ENCODE data around the gene OR4D5. TPM values are rescaled to one million over a fixed set of nuclear protein-coding genes. Genes with fewer than 3 reads are reported as not detected.
A peak's percentile ranks its signal among the peaks of the same experiment; 100 is the strongest.

The OR4D5 gene
- total and polyA plus RNA-seq, 2 of the 8 experiments (the other 6 are each of a cell fraction or from before 2014, with no cell fraction given) = not detected

DNA sequence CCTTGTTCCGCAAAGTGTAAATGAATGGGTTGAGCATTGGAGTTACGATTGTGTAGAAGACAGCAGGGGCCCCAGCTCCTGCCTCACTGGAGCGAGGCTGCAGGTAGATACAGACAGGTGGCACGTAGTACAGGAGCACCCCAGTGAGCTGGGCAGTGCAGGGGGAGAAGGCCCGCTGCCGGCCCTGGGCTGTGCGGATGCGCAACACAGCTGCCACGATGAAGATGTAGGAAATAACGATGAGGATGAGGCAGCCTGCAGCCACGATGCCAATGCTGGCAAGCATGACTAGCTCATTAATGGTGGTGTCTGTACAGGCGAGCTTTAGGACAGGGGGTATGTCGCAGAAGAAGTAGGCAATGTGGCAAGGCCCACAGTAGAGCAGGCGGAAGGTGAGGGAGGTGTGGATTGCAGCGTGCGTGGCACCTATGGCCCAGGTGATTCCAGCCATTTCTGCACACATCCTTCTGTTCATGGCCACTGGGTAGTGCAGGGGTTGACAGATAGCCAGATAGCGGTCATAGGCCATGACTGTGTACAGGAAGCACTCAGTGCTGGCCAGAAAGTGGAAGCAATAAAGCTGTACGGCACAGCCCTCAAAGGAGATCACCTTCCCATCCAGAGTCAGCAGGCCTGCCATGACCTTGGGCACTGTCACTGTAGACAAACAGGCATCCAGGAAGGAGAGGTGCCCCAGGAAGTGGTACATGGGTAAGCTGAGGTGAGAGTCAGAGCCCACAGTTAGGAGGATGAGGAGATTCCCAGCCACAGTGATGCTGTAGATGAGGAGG lies 37.5 kb downstream of the OR4D5 start:
- DNase-seq (ENCODE audit: low read depth in 1 of 2, low spot score in 2 of 2) = no peak
- peak overlapping the region; percentile 52 for H3K14ac ChIP-seq (ENCODE audit: insufficient read length)
- WGBS, 2 experiments (ENCODE audit: extremely low coverage in 1 of 2, insufficient coverage in 1 of 2, insufficient read length in 1 of 2, insufficient replicate concordance in 2 of 2, low coverage in 1 of 2, low lambda C conversion rate in 2 of 2, missing lambda C conversion rate in 1 of 2) = 90% methylated on average over 17 of the region's 18 CpGs; no CpG with 5 or more reads in 1 of the 2 experiments
- FAIRE-seq = no peak
- H4K5ac ChIP-seq (ENCODE audit: insufficient read length, low read depth, low read length) = no peak overlapping the region
- TF ChIP-seq, protein P1, sequence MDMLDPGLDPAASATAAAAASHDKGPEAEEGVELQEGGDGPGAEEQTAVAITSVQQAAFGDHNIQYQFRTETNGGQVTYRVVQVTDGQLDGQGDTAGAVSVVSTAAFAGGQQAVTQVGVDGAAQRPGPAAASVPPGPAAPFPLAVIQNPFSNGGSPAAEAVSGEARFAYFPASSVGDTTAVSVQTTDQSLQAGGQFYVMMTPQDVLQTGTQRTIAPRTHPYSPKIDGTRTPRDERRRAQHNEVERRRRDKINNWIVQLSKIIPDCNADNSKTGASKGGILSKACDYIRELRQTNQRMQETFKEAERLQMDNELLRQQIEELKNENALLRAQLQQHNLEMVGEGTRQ (IDR thresholded peaks at IDR 0.05; ENCODE audit: low read length) = no peak
- TF ChIP-seq HDAC6 (IDR thresholded peaks at IDR 0.05; ENCODE audit: low read depth, low read length) (no peak), ZNF274 (IDR thresholded peaks at IDR 0.05; ENCODE audit: borderline replicate concordance, extremely low read depth, low read length) (no peak), CBX8 (IDR thresholded peaks at IDR 0.05; ENCODE audit: borderline replicate concordance, low read depth, low read length) (no peak), TAF1 (IDR thresholded peaks at IDR 0.05; ENCODE audit: low read depth, low read length) (no peak), EZH2 (IDR thresholded peaks at IDR 0.05; ENCODE audit: low read depth, low read length, severe bottlenecking) (no peak), BACH1 (IDR thresholded peaks at IDR 0.05; ENCODE audit: low read length) (no peak), SP4 (IDR thresholded peaks at IDR 0.05; ENCODE audit: low read length) (no peak), TBP (IDR thresholded peaks at IDR 0.05; ENCODE audit: low read depth, low read length) (no peak)
- TF ChIP-seq, protein P2, sequence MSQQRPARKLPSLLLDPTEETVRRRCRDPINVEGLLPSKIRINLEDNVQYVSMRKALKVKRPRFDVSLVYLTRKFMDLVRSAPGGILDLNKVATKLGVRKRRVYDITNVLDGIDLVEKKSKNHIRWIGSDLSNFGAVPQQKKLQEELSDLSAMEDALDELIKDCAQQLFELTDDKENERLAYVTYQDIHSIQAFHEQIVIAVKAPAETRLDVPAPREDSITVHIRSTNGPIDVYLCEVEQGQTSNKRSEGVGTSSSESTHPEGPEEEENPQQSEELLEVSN (IDR thresholded peaks at IDR 0.05) = no peak
- no peaks in the 10 kb centered on the region for H3K23me2 ChIP-seq (ENCODE audit: low read depth, low read length)
- H4K20me1 ChIP-seq (replicated peaks in 1 of 2; ENCODE audit: control insufficient read depth in 1 of 2, insufficient read depth in 2 of 2, low read length in 2 of 2) = no peaks in the 10 kb centered on the region
- no peak overlapping the region for H3K4ac ChIP-seq (replicated peaks; ENCODE audit: insufficient read length, low read depth, low read length)
- H2BK15ac ChIP-seq (ENCODE audit: low read length) = no peak overlapping the region
- H3K18ac ChIP-seq (ENCODE audit: extremely low read depth, low read length) = no peak overlapping the region
- no peaks in the 10 kb centered on the region for H3K9me3 ChIP-seq (ENCODE audit: insufficient read depth in 2 of 2, low read depth in 1 of 2, low read length in 1 of 2)
- no peak overlapping the region for H3K4me3 ChIP-seq (ENCODE audit: extremely low read depth in 1 of 4, insufficient read depth in 2 of 4, low read depth in 3 of 4, low read length in 4 of 4)
- H2BK5ac ChIP-seq (ENCODE audit: low read depth, low read length) = no peak overlapping the region
- no peak overlapping the region for H3K56ac ChIP-seq (replicated peaks; ENCODE audit: insufficient read length, low read depth, low read length)
- POLR2A ChIA-PET (ENCODE audit: partially characterized antibody) = no interaction called here
- H2BK12ac ChIP-seq (ENCODE audit: low read depth, low read length) = peak overlapping the region; percentile 21; the same call in 1 of the 2 replicates
- H4K91ac ChIP-seq (replicated peaks; ENCODE audit: insufficient read length, low read length) = no peak overlapping the region
- H2AFZ ChIP-seq (ENCODE audit: low read length) = no peak overlapping the region; the same call in 1 of the 2 replicates
- H3K4me2 ChIP-seq (ENCODE audit: insufficient read depth in 1 of 2, low read depth in 2 of 2, low read length in 2 of 2) = no peak overlapping the region
- no peaks in the 10 kb centered on the region for H3K79me2 ChIP-seq (ENCODE audit: control insufficient read depth in 1 of 2, insufficient read depth in 2 of 2, low read length in 2 of 2)
- H3K23ac ChIP-seq (ENCODE audit: insufficient read length) = no peak overlapping the region
- no peaks in the 10 kb centered on the region for H3K36me3 ChIP-seq (ENCODE audit: control insufficient read depth in 2 of 4, insufficient read depth in 4 of 4, low read length in 3 of 4)
- H3K27ac ChIP-seq (ENCODE audit: low read depth, low read length) = no peak overlapping the region
- no peak overlapping the region for H2BK120ac ChIP-seq (replicated peaks; ENCODE audit: low read depth, low read length)
- CTCF ChIA-PET (ENCODE audit: partially characterized antibody) = interaction anchor here (0.7 to 1.5 kb wide), 2 partner anchors 21 to 330 kb away, joined by 3 to 4 read pairs; no protein-coding TSS in a partner anchor
- H3K79me1 ChIP-seq (ENCODE audit: low read depth, low read length) = no peaks in the 10 kb centered on the region
- H2BK20ac ChIP-seq (ENCODE audit: low read length) = no peak overlapping the region
- no peak overlapping the region for H3K9ac ChIP-seq (replicated peaks in 1 of 4; ENCODE audit: extremely low read depth in 1 of 4, low read depth in 3 of 4, low read length in 3 of 4)
- H4K8ac ChIP-seq (ENCODE audit: extremely low read depth, insufficient read depth, low read length) = no peak overlapping the region
- H3K27me3 ChIP-seq (replicated peaks in 1 of 4; ENCODE audit: control insufficient read depth in 3 of 4, extremely low read depth in 1 of 4, insufficient read depth in 3 of 4, low read length in 3 of 4) = no peaks in the 10 kb centered on the region
- H2AK5ac ChIP-seq (ENCODE audit: low read depth, low read length) = no peak overlapping the region
- 0 out of 7 replicates have a peak, but pooled peaks cover 0 to 2% (median 0%) of the 10 kb centered on the region in 4 experiments for H3K4me1 ChIP-seq (replicated peaks in 1 of 4; ENCODE audit: control insufficient read depth in 3 of 4, insufficient read depth in 4 of 4, low read length in 3 of 4)
